ENCODE measurements around the gene RAD23A.
"Not testable (repeated sequence)": the region's sequence is repeated elsewhere in the genome, so short reads cannot be mapped to it uniquely, and the experiment has no call there.

Gene RAD23A

DNA sequence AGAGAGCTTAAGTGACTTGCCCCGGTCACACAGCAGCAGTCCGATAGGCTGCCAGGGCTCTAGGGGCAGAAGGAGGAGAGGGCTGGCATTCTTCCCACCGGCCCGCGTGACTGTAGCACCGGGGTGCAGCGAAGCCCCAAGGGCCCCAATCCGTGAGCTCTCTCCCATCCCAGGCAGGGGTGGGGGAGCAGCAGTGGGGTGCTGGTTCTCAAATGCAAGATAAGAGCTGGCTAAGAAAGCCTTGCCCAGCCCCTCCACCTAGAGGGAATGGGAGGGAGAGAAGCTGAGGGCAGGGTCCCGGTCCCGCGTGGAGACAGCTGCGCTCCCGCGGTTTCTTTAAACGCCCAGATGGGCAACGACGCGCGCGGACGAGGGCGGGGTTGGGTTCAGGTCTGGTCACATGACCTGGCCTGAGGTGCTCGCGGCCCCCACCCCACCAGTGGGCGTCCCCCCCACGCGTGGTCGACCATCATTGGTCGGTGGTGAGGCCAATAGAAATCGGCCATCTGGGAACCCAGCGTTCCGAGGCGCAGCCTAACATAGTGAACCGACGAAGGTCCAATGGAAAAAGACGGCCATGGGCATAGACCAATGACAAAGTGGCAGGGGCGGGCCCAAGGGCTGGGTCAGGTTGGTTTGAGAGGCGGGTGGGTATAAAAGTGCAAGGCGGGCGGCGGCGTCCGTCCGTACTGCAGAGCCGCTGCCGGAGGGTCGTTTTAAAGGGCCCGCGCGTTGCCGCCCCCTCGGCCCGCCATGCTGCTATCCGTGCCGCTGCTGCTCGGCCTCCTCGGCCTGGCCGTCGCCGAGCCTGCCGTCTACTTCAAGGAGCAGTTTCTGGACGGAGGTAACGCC lies 7.5 kb upstream of the RAD23A start, which contains the start of gene CALR:
CALR (plus strand) TSS at position 683 of the 852 bp plus-strand sequence; CDS start at position 754, 71 bp downstream.
- peak; percentile 100 for DNase-seq

GRCh38 chr19:12938779-12939601 lies 6.7 kb upstream of the RAD23A start:
- peak; percentile 58 for DNase-seq

DNA sequence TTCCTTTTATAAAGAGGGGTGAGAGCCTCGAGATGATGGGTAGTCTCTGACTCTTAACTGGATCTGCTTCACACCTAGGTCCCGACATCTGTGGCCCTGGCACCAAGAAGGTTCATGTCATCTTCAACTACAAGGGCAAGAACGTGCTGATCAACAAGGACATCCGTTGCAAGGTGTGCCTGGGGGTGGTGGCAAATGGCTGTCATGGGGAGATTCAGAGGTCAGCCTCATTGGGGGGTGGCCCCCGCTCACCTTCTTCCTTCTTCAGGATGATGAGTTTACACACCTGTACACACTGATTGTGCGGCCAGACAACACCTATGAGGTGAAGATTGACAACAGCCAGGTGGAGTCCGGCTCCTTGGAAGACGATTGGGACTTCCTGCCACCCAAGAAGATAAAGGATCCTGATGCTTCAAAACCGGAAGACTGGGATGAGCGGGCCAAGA lies 5.7 kb upstream of the RAD23A start:
- DNase-seq = no peak

- DNase-seq = no peak
These were observed 4.8 kb upstream of the RAD23A start for GRCh38 chr19:12940897-12941296.

- no peak for DNase-seq
These were observed 2.1 kb upstream of the RAD23A start for GRCh38 chr19:12943437-12944044.

DNA sequence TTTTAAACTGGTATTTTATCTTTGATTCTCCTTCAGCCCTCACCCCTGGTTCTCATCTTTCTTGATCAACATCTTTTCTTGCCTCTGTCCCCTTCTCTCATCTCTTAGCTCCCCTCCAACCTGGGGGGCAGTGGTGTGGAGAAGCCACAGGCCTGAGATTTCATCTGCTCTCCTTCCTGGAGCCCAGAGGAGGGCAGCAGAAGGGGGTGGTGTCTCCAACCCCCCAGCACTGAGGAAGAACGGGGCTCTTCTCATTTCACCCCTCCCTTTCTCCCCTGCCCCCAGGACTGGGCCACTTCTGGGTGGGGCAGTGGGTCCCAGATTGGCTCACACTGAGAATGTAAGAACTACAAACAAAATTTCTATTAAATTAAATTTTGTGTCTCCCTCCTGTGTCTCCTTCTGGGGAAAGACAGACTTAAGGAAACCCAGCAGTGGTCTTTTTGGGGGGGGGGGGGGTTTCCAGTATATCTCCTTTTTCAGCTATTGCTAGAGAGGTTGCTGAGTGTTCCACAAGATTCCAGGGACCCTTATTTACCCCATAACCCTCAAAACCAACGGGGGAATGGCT lies 1.5 kb upstream of the RAD23A start:
- DNase-seq = no peak

DNA sequence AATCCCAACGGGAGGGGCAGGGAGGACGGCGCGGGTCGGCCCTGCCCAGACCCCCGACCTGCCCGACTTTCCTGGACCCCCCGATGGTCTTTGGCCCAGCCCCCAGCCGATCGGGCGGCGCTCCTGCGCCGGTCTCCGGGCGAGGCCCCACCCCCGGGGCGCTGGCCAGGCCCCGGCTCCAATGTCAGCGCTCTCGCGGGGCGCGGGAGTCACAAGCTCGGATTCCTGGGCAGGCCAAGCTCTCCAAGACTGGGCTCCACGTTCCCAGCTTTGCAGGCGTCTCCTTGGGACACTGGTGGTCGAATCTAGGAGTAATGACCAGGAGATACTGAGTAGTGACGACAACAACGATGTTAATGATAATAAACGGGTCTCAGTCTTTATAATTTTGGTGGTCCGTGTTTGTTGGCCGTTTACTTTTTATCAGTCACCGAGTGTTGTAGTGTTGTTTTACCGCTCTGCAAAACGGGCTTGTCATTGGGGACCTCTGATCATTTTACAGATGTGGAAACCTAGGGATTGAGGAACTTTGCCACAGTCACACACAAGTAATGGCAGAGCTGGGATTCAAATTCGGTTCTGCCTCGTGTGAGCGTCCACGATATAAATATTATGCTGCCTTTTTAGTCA lies 545 bp downstream of the RAD23A start:
- DNase-seq = peak; percentile 71

DNA sequence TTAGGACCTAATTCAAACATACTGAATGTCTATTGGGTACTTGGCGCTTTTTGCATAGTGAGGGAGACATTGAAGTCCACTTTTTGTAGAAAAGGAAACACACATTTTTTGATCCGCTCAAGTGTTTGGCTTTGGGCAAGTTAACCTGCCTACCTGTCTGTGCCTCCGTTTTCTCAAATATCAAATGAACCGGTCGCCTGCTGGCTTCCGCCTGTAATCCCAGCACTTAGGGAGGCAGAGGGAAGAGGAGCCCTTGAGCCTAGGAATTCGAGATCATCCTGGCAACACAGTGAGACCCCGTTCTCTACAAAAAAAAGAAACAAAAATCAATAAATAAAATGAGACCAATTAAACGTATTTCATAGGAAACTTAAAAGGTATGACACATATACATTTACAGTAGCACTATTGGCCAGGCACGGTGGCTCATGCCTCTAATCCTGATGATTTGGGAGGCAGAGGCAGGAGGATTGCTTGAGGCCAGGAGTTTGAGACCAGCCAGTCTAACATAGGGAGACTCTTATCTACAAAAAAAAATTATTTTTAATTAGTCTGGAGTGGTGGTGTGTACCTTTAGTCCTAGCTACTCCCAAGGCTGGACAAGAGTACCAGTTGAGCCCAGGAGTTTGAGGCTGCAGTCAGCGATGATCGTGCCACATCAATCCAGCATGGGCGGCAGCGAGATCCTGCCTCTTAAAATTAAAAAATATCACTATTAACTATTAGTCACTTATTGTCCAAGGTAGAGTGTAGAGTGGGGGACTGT lies 1.3 kb downstream of the RAD23A start:
- DNase-seq = no peak

DNA sequence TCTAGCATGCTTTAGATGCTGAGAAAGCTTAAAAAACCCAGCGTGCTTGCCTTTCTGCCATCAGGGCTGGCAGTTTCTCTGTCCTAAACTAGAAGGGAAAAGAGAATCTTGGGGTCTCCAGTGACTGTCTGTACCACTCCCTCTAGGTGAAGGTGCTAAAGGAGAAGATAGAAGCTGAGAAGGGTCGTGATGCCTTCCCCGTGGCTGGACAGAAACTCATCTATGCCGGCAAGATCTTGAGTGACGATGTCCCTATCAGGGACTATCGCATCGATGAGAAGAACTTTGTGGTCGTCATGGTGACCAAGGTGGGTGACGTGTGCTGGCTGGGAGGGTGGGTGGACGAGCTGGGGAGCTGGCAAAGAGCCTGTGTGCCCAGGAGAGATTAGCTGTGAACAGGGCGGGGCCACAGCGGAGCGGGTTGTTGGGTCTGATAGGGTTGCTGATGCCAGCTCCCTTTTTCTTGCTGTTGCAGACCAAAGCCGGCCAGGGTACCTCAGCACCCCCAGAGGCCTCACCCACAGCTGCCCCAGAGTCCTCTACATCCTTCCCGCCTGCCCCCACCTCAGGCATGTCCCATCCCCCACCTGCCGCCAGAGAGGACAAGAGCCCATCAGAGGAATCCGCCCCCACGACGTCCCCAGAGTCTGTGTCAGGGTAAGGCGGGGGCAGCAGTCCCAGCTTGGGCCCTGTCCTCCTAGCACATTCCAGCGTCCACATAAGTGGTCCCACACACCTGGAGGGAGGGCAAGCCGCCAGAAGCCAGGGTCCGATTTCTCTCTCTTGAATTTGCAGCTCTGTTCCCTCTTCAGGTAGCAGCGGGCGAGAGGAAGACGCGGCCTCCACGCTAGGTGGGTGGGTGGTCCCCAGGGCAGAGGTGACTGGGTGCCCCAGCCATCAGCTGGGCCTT lies 2.3 kb downstream of the RAD23A start:
- DNase-seq = no peak

- DNase-seq = no peak
These were observed 3.1 kb downstream of the RAD23A start for GRCh38 chr19:12948612-12949362.

DNA sequence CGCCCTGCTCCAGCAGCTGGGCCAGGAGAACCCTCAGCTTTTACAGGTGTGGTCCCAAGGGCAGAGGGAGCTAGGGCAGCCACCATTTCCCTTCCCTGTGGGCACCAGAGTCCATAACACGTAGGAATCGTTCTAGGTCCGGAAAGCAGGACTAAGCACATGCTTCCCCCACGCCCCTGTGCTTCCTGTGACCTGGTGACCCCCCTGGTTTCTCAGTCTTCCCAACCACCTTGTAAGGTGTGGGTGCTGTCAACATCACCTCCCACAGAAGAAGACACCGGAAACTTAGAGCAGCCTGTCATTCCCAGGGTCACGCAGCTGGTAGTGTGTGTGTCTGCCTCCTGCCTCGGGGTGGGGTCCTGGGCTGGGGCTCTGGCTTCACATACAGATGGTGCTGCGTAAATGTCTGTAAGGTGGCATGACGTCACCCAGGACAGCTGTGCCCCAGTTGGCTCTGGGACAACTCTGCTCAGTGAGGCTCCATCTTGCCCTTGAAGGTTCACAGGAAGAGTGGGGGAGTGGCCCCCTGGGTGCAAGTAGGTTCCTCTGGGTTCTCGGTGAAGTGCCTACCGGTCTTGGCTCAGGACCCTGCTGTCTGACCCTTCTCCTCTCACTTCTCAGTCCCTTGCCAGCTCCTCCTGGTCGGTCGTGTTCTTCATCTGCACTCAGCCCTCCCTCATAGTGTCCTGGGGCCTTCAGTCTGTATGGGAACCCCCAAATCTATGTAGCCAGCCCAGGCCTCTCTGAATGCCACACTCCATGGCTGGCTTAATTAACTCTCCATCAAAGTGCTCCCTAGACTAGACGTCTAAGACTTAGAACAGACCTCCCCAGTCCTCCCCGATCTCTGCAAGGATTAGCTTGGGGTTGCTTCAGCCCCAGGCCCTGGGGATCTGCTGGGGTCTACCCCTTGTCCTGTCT lies 4.0 kb downstream of the RAD23A start:
- DNase-seq = no peak

GRCh38 chr19:12952050-12952449 lies 6.4 kb downstream of the RAD23A start:
- not testable (repeated sequence) for DNase-seq

- no peak for DNase-seq
These were observed 7.0 kb downstream of the RAD23A start for GRCh38 chr19:12952488-12953137.

DNA sequence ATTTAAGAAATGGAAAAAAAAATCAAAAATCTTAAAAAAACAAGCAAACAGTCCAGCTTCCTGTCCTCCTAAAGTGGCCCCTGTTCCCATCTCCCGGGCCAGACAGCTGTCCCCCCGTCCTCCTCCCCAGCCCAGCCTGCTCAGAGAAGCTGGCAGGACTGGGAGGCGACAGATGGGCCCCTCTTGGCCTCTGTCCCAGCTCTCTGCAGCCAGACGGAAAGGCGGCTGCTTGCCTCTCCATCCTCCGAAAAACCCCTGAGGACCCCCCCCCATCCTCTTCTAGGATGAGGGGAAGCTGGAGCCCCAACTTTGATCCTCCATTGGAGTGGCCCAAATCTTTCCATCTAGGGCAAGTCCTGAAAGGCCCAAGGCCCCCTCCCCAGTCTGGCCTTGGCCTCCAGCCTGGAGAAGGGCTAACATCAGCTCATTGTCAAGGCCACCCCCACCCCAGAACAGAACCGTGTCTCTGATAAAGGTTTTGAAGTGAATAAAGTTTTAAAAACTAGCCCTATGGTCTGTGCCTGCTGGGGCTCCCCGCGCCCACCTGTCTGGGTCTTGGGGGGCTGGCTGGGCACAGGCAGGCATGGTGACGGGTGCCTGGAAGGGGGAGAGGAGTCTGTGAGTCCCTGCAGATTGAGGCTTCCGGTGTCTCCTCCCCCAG lies 7.6 kb downstream of the RAD23A start:
- no peak for DNase-seq

DNA sequence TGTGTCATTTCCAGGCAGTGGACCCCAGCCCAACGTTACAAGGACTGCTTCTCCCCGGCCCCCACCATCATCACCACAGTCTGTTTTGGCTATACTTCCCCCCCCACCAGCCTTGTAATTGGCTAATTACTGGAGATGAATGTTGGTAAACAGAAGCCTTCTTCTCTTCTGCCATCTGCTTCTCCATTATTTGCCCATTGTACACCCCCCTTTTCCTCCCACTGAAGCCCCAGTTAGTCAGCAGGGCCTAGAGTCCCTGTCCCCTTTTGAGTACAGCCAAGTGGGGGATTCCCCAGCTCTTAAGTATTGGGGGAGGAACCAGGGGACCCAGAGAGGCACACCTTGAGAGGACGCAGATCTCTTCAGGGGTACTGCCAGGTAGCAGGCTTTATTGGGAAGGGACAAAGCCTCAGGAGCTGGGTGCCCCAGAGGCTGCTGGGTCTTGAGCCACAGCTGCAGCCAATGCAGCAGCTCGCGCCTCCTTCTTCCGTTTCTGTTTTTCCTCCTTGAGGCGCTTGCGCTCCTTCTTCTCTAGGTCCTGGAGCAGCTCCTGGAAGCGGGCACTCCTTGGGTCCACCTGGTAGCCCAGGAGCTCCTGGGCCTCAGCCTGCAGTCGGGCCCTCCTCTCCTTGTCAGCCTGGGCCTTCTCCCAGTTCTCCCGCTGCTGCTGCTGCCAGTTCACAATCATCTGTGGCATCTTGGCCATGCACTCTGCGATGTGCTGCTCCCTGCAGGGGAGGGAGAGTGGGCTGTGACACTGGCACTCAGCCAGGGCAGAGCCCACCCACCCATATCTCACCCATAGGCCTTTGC lies 8.3 kb downstream of the RAD23A start:
- no peak for DNase-seq

DNA sequence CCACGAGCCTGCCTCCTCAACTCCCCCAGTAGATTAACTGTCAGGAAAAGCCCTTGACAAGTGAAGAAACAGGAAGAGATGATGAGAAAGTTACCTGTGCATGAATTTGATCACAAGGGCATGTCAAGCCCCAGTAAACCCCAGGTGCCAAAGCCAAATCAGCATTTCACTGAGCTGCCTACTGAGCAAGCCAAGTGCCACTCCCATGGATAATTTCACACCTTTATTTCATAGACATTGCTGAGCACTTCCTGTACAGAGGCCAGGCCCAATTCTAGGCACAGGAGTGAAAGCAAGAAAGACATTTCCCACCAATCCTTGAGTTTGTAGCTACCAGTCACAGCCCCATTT lies 8.9 kb downstream of the RAD23A start:
- DNase-seq = no peak

GRCh38 chr19:12955575-12955974 lies 9.9 kb downstream of the RAD23A start:
- not testable (repeated sequence) for DNase-seq
